ENCODE measurements around the gene DOCK1. TPM values are rescaled to one million over a fixed set of nuclear protein-coding genes. Genes with fewer than 3 reads are reported as not detected.

Gene DOCK1
- total RNA-seq, 2 experiments from 2014 or later = not detected

DNA sequence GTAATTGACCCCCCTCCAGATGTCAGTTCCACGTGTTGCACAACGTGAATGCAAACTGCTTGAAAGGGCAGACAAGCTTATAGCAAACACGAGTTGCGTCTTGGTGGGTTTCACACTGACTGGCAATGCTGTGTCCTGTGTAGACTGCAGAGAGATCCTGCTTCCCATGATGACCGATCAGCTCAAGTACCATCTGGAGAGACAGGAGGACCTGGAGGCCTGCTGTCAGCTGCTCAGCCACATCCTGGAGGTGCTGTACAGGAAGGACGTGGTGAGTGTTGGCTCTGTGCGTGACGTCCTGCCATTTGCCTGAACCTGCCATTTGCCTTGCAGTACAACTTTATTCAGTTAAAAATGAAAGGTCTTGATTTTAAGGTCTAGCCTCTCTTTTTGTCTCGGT, 220.1 kb downstream of the DOCK1 start:
- no peak overlapping the region for H3K4me3 Mint-ChIP-seq
- no peak for DNase-seq
- no peak overlapping the region for H3K4me3 ChIP-seq (ENCODE audit: low read length)
- intact Hi-C loops (cut with DNase I, micrococcal nuclease) = no loop called here
- H3K27ac Mint-ChIP-seq = no peak overlapping the region
- no peaks in the 10 kb centered on the region for H3K9me3 ChIP-seq (ENCODE audit: control insufficient read depth in 1 of 2, insufficient read depth in 1 of 2, low read length in 2 of 2)
- ChIA-PET CTCF (no interaction called here), POLR2A (no interaction called here)
- no peak for ATAC-seq (ENCODE audit: poor library complexity)
- no peaks in the 10 kb centered on the region for H3K27me3 Mint-ChIP-seq
- no peak overlapping the region for H3K27ac ChIP-seq (ENCODE audit: low read depth in 1 of 2, low read length in 2 of 2)
- no peaks in the 10 kb centered on the region for H3K36me3 Mint-ChIP-seq (ENCODE audit: low read depth)
- no peaks in the 10 kb centered on the region for H3K36me3 ChIP-seq (ENCODE audit: insufficient read depth, low read length)
- H3K9me3 Mint-ChIP-seq = no peaks in the 10 kb centered on the region
- no peaks in the 10 kb centered on the region for H3K4me1 Mint-ChIP-seq (ENCODE audit: low read depth)
- TF ChIP-seq, protein P1, sequence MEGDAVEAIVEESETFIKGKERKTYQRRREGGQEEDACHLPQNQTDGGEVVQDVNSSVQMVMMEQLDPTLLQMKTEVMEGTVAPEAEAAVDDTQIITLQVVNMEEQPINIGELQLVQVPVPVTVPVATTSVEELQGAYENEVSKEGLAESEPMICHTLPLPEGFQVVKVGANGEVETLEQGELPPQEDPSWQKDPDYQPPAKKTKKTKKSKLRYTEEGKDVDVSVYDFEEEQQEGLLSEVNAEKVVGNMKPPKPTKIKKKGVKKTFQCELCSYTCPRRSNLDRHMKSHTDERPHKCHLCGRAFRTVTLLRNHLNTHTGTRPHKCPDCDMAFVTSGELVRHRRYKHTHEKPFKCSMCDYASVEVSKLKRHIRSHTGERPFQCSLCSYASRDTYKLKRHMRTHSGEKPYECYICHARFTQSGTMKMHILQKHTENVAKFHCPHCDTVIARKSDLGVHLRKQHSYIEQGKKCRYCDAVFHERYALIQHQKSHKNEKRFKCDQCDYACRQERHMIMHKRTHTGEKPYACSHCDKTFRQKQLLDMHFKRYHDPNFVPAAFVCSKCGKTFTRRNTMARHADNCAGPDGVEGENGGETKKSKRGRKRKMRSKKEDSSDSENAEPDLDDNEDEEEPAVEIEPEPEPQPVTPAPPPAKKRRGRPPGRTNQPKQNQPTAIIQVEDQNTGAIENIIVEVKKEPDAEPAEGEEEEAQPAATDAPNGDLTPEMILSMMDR (IDR thresholded peaks at IDR 0.05) = no peak
- H3K4me1 ChIP-seq (ENCODE audit: insufficient read depth, low read length) = no peaks in the 10 kb centered on the region
- H3K27me3 ChIP-seq (ENCODE audit: control insufficient read depth in 1 of 2, insufficient read depth in 2 of 2, low read length in 2 of 2) = no peaks in the 10 kb centered on the region

DNA sequence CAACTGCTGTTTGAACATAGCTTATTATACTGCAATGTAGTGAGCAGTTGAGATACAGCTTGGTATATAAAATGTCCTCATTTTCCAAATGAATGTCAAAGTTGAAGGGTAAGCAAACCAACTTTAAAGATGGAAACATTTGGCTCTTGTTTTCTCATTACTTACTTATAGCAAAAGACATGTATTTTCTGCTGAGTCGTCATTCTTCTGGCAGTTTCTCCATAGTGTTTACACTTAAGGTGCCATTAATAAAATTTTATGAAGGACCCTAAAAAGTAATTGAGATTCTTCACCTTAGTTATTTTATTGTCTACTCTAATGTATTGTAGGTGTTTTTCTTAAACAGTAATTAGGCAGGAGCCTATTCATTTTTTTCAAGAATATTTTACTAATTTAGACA, 222.6 kb downstream of the DOCK1 start:
- no peaks in the 10 kb centered on the region for H3K4me1 Mint-ChIP-seq (ENCODE audit: low read depth)
- DNase-seq = no peak
- H3K27me3 ChIP-seq (ENCODE audit: control insufficient read depth in 1 of 2, insufficient read depth in 2 of 2, low read length in 2 of 2) = no peaks in the 10 kb centered on the region
- intact Hi-C loops (cut with DNase I, micrococcal nuclease) = no loop called here
- ChIA-PET CTCF (no interaction called here), POLR2A (no interaction called here)
- no peak overlapping the region for H3K4me3 Mint-ChIP-seq
- no peaks in the 10 kb centered on the region for H3K9me3 Mint-ChIP-seq
- no peak overlapping the region for H3K27ac Mint-ChIP-seq
- no peaks in the 10 kb centered on the region for H3K36me3 ChIP-seq (ENCODE audit: insufficient read depth, low read length)
- no peak overlapping the region for H3K27ac ChIP-seq (ENCODE audit: low read depth in 1 of 2, low read length in 2 of 2)
- TF ChIP-seq, protein P1 (IDR thresholded peaks at IDR 0.05) = no peak
- no peaks in the 10 kb centered on the region for H3K4me1 ChIP-seq (ENCODE audit: insufficient read depth, low read length)
- H3K4me3 ChIP-seq (ENCODE audit: low read length) = no peak overlapping the region
- ATAC-seq (ENCODE audit: poor library complexity) = no peak
- no peaks in the 10 kb centered on the region for H3K9me3 ChIP-seq (ENCODE audit: control insufficient read depth in 1 of 2, insufficient read depth in 1 of 2, low read length in 2 of 2)
- H3K36me3 Mint-ChIP-seq (ENCODE audit: low read depth) = no peaks in the 10 kb centered on the region
- H3K27me3 Mint-ChIP-seq = no peaks in the 10 kb centered on the region

DNA sequence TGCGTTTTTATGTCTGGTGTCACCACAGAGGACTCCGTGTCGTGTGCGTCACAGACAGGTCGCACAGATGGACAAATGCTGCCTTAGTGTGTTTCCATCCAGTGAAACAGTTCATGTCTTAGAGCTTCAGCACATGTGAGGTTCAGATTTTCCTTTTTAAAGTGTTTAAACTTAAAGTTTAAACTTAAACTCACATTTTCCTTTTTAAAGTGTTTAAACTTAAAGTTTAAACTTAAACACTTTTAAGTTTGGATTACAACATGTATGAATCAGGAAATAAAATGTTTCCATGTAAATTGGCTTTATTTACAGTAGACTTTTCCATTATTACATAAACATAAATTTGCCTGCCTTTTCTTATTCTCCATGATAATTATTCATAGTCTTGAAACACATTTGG, 223.9 kb downstream of the DOCK1 start:
- CTCF ChIA-PET = no interaction called here
- Mint-ChIP-seq H3K27ac (no peak overlapping the region), H3K4me3 (no peak overlapping the region), H3K27me3 (no peaks in the 10 kb centered on the region), H3K36me3 (ENCODE audit: low read depth) (no peaks in the 10 kb centered on the region), H3K4me1 (ENCODE audit: low read depth) (no peaks in the 10 kb centered on the region), H3K9me3 (no peaks in the 10 kb centered on the region)
- ATAC-seq (ENCODE audit: poor library complexity) (no peak), DNase-seq (no peak)
- Histone ChIP-seq H3K9me3 (ENCODE audit: control insufficient read depth in 1 of 2, insufficient read depth in 1 of 2, low read length in 2 of 2) (no peaks in the 10 kb centered on the region), H3K27ac (ENCODE audit: low read depth in 1 of 2, low read length in 2 of 2) (no peak overlapping the region), H3K36me3 (ENCODE audit: insufficient read depth, low read length) (no peaks in the 10 kb centered on the region), H3K27me3 (ENCODE audit: control insufficient read depth in 1 of 2, insufficient read depth in 2 of 2, low read length in 2 of 2) (no peaks in the 10 kb centered on the region), H3K4me3 (ENCODE audit: low read length) (no peak overlapping the region), H3K4me1 (ENCODE audit: insufficient read depth, low read length) (no peaks in the 10 kb centered on the region)
- intact Hi-C loops (cut with DNase I, micrococcal nuclease) = no loop called here
- TF ChIP-seq, protein P1 (IDR thresholded peaks at IDR 0.05) = no peak
- POLR2A ChIA-PET = no interaction called here
